Activated CD8-positive, alpha-beta memory T cell treated with anti-CD3 and anti-CD28 coated beads, Interleukin-2, amount 50 U/mL, for 48 hours (primary cell): ENCODE measurements around the gene GNA15.
"Not testable (repeated sequence)": the region's sequence is repeated elsewhere in the genome, so short reads cannot be mapped to it uniquely, and the experiment has no call there.

ENCODE experiments used
- DNase-seq: peaks from one replicate; pipeline ENCODE4 v3.0.0-alpha.2; 2020

Gene GNA15

DNA sequence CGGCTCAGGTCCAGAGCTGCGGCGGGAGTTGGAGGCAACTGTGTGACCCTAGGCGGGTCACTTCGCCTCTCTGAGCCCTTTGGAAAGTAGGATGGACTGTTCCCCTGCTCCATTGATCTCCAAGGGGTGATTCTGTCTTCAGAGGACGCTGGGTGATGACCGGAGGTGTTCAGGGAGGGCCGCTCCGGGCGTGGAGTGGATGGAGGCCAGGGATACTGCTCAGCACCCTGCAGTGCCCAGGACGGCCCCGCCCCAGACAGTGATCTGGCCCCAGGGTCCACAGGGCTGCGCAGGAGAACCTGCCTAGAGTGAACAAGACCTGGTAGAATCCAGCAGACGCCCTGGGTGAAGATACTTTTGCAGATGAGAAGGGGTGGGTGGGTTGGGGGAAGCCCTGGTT is 56.9 kb downstream of the GNA15 start:
- DNase-seq, result no peak

DNA sequence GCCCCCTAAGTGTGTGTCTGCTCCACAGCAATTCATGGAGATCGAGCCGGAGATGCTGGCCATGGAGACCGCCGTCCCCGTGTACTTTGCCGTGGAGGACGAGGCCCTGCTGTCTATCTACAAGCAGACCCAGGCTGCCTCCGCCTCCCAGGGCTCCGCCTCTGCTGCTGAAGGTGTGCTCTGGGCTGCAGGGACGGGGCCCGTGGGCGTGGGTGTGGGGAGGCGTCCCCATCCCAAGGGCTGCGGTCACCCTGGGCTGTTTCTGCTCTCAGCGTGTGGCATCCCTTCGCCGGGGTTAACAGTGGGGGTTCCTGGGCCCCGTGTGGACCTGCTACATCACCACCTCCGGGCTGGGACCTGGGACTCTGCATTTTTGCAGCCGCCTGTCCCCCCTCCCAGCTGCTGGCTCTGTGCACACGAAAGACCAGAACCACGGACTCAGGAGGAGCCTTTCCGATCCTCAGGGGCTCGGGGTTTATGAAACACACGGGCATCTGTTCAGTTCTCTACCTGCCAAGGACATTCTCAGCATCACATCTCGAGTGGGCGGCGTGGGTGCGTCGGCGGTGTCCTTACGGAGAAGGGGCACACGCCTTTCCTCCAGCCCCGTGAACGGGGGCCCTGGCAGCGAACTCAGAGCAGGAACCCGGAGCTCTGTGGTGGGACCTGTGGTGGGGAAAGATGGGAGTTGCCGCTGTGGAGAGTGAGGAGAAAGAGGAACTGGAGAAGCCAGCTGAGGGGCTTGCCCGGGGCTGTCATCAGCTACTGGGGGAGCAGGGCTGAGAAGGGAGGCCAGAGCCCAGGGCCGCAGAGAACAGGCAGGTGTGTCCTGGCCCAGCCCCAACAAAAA is 57.6 kb downstream of the GNA15 start:
- DNase-seq, result no peak

DNA sequence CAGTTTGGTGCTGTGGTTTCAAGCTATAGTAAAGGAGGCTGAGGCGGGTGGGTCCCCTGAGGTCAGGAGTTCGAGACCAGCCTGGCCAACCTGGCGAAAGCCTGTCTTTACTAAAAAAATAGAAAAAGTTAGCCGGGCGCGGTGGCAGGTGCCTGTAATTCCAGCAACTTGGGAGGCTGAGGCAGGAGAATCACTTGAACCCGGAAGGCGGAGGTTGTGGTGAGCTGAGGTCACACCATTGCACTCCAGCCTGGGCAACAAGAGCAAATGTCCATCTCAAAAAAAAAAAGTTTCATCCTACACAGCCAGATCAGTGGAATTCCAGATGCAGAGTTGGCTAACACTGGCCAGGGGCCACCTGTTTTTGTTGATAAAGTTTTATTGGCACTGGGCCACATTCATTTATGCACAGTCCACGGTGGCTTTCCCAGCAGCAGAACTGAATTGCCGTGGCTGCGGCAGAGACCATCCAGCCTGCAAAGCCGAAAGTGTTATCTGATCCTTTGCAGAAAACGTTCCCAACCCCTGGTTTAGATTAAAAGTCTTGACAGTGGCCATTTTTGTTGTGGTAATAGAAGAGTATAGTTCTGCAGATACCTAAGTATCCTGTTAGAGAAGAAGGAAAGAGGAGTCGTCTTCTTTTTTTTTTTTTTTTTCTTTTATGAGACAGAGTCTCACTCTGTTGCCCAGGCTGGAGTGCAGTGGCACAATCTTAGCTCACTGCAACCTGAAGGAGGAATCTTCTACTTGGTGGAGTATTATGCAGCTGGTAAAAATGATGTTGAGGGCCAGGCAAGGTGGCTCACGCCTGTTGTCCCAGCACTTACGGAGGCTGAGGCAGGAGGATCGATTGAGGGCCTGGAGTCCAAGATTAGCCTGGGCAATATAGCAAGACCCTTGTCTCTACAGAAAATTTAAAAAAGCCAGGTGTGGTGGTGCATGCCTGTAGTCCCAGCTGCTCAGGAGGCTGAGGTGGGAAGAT is 58.6 kb downstream of the GNA15 start:
- no peak for DNase-seq

DNA sequence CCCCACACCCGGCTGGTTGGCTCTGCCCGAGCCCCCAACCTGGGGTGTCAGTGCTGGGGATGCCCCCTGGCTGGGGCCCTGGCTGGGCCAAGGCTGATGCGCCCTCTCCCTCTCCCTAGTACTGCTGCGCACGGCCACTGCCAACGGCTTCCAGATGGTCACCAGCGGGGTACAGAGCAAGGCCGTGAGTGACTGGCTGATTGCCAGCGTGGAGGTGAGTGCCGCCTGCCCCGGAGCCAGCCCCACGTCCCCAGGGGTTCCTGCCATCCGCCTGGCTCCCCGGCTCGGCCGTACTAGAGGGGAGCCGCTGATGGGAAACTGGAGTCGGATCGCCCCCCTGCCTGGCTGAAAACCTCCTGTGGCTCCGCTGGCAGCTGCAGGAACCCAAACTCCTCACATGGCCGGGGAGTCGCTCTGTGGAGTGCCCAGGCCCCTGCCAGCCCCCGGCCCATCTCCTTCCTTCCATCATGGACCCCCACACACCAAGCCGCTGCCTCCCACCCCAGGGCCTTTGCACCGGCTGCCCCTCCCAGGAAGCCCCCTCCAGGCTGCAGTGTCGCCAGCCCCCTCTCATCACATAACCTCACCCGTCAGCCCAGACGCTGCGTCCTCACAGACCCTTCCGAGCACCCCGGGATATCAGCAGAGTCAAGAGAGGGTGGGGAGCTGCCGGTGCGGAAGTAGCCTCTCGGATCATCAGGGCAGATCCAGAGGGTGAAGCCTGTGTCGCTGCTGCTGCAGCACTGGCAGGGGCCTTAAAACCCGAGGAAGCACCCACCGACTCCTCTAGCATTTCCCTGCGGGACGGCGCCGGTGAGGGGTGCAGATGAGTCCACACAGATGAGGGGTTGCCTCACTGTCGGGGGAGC is 60.5 kb downstream of the GNA15 start:
- no peak for DNase-seq

DNA sequence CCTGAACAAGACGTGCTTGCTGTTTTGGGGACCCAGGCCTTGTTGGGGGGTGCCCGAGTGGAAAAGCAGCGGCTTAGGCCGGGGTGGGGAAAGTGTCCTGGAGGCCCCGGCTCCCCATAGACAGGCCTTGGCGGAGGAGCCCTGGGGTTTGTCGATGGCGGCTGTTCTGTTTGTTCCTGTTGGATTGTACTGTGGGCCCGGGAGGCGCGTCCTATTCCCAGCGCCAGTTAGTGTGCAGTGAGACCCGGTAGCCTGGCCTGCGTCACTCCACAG is 61.0 kb downstream of the GNA15 start:
- DNase-seq, result no peak

DNA sequence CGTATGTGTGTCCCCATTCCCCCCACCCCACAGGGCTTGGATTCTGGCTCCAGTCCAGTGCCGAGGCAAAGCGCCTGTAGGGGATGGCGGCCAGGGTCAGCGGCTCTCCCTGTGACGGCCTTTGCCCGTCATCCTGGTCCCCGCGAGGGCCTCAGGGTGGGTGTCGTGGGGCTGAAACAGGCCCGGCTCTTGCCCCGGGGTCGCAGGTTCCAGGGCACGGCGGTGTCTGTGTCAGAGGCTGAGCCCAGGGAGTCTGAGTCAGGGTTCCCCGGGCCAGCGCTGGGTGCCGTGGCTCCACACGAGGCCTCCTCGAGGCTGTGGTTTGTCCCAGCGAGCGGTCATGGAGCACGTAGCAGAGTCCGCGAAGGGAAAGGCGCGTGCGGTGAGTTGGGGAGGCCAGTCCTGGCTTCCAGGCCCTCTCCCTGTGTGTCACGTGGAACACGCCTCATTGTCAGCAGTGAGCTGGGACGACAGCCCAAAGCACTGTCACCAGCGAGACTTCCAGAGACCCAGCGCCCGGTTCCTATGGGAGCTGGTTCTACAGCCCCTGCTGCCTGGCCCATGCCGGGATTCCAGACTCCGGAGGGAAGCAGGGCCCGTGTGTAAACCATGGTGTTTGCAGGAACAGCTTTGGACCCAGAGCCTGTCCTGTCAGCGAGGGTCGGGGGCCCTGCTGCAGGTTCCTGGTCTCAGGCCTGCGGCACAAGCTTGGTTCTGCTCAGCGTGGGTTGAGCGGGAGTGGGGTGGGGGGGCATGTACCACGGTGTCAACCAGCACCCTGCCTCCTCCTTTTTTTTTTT is 63.3 kb downstream of the GNA15 start:
- DNase-seq, result no peak

DNA sequence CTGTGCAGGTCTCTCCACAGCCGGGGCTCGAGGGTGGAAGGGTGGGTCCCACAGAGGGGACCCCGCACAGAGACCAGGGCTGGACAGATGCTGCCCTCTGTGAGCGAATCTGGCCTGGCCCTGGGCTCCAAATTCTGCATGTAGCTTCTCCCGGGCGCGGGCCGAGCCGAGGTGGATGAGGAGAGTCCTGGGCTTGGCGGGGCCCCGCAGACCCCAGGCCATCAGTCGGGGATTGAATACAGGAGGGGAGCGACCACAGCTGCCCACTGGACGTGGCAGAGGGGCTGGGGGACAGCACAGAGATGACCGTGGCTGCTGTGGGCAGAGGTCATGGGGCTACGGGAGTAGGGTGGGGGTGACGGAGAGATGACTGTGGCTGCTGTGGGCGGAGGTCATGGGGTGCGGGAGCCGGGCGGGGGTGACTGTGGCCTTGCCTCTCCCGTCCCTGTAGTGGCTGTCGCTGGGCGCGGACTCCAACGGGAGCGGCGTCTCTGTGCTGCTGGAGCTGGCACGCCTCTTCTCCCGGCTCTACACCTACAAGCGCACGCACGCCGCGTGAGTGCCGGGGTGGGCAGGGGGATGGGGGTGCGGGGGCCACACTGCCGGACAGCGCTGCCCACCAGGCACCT is 65.4 kb downstream of the GNA15 start:
- DNase-seq, result no peak

DNA sequence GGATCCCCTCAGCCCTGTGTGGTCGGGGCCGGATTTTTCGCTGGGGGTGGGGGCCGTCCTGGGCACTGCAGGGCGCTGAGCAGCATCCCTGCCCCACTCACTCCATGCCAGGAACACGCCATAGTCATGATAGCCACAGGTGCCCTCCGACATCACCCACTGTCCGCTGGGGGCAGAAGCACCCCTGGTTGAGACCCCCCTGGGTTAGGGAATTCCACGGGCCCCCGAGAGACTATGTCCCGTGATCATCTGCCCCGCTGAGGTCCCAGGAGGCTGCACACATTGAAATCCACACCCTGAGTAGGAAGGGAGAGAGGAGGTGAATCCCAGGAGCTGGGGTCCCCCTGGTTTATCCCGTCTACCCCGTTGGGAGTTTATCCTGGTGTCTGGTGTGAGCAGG is 66.1 kb downstream of the GNA15 start:
- DNase-seq, result no peak

DNA sequence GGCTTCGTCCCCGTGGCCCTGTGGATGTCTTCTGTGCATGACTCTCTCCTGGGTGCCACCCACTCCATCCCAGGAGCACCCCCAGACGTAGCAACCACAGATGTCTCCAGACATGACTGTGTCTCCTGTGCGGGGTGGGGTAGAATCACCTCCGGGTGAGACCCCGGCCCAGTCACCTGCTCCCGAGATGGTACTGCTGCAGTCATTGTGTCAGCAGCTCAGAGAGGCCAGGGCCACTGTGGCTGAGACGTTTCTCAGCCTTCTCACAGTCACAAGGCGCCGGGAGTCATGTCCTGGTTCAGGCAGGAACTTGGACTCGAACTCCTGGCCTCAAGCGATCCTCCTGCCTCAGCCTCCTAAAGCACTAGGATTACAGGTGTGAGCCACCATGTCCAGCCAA is 66.5 kb downstream of the GNA15 start:
- no peak for DNase-seq

DNA sequence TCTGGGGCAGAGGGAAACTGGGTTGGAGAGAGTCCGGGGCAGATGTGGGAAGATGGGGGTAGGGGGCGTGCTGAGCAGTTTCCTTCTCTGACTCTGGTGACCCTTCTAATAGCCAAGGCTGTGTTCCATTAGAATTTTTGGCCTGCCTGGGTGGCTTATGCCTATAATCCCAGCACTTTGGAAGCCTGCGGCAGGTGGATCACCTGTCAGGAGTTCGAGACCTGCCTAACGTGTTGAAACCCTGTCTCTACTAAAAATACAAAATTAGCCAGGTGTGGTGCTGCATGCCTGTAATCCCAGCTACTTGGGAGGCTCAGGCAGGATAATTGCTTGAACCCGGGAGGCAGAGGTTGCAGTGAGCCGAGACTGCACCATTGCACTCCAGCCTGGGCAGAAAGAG is 67.1 kb downstream of the GNA15 start:
- not testable (repeated sequence) for DNase-seq

DNA sequence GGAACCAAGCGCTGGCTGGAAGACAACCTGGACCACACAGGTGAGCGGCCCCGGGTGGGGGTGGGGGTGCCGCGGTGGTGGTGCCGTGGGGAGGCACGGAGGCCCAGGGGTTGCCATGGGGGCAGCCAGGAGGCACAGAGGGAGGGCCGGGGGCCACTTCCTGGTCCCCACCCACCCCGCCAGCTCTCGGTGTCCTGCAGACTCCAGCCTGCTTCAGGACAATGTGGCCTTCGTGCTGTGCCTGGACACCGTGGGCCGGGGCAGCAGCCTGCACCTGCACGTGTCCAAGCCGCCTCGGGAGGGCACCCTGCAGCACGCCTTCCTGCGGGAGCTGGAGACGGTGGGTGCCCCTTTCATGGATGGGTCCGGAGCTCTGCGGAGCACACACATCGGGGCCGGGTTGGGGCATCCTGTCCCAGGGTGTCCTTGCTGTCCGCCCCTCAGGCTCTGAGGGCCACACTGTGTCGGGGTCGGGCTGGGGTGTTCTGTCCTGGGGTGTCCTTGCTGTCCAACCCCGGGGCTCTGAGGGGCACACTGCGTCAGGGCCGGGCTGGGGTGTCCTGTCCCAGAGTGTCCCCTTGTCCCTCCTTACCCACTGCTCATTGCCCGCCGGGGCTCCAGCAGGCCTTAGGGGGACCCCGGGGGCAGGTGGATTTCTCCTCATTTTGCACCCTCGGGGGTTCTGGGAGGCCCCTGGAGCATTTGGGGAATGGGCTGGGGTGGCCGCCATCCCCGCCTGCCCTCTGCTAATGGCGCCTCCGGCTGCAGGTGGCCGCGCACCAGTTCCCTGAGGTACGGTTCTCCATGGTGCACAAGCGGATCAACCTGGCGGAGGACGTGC is 68.2 kb downstream of the GNA15 start:
- DNase-seq, result no peak

DNA sequence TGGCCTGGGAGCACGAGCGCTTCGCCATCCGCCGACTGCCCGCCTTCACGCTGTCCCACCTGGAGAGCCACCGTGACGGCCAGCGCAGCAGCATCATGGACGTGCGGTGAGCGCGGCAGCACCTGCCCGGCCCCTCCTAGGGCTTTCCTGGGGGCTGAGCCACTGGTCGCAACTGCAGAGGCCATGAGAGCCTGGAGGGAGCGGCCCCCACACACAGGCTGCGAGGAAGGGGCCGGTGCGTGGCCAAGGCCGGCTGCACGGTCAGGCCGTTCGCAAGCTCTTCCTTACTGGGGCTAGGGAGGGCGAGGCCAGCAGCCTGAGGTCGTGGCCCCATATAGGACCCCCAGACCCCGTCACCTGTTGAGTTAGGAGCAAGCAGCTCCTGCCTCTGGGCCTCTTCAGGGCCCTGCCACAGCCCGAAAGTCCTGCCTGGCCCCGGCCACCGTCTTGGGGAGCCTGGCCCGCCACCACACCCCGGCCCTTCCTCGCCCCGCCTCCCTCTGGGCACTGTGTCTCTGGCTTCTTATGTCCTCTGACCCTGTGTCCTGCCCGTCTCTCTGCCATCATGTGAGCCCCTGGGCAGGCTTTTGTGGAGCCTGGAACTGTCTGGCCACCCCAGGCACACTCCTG is 68.9 kb downstream of the GNA15 start:
- DNase-seq, result no peak

DNA sequence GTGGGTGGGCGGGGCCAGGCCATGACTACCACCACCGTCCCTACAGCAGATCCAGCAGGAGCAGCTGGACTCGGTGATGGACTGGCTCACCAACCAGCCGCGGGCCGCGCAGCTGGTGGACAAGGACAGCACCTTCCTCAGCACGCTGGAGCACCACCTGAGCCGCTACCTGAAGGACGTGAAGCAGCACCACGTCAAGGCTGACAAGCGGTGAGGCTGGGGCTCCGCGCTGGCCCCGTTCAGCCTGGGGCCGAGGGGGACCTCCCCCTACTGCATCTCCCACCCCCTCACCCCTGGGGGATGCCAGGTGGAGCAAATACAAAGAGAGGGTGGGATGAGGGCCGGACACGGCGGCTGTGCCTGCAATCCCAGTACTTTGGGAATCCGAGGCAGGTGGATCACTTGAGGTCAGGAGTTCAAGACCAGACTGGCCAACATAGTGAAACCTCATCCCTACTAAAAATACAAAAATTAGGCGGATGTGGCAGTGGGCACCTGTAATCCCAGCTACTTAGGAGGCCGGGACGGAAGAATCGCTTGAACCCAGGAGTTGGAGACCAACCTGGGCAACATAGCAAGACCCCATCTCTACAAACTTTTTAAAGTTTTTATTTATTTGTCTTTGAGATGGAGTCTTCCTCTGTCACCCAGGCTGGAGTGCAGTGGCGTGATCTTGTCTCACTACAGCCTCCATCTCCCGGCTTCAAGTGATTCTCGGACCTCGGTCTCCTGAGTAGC is 70.6 kb downstream of the GNA15 start:
- DNase-seq, result no peak

DNA sequence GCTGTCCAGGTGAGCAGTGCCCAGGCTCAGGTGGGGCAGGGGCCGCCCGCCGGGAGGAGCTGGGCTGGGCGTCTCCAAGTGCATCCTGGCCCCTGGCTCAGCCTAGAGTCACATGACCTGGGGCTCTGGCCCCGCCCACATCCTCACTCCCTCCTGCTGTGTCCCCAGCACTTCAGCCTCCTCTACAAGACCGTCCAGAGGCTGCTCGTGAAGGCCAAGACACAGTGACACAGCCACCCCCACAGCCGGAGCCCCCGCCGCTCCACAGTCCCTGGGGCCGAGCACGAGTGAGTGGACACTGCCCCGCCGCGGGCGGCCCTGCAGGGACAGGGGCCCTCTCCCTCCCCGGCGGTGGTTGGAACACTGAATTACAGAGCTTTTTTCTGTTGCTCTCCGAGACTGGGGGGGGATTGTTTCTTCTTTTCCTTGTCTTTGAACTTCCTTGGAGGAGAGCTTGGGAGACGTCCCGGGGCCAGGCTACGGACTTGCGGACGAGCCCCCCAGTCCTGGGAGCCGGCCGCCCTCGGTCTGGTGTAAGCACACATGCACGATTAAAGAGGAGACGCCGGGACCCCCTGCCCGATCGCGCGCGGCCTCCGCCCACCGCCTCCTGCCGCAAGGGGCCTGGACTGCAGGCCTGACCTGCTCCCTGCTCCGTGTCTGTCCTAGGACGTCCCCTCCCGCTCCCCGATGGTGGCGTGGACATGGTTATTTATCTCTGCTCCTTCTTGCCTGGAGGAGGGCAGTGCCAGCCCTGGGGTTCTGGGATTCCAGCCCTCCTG is 71.8 kb downstream of the GNA15 start:
- no peak for DNase-seq

DNA sequence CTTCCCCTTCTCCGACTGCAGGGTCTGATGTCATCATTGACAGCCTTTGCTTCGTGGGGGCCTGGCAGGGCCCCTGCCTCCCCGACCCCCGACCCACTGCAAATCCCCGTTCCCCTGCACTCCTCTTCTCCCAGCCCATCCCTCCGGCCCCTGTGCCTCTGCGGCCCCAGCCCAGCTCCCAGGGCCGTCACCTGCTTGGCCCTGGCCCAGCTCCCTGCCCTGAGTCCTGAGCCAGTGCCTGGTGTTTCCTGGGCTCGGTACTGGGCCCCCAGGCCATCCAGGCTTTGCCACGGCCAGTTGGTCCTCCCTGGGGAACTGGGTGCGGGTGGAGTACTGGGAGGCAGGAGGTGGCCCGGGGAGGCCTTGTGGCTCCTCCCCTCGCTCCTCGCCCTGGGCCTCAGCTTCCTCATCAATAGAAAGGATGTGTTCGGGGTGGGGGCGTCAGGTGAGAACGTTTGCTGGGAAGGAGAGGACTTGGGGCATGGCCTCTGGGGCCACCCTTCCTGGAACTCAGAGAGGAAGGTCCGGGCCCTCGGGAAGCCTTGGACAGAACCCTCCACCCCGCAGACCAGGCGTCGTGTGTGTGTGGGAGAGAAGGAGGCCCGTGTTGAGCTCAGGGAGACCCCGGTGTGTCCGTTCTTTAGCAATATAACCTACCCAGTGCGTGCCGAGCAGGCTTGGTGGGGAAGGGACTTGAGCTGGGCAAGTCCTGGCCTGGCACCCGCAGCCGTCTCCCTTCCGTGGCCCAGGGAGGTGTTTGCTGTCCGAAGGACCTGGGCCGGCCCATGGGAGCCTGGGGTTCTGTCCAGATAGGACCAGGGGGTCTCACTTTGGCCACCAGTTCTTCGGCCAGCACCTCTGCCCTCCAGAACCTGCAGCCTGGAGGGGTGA is 72.7 kb downstream of the GNA15 start:
- DNase-seq, result no peak

DNA sequence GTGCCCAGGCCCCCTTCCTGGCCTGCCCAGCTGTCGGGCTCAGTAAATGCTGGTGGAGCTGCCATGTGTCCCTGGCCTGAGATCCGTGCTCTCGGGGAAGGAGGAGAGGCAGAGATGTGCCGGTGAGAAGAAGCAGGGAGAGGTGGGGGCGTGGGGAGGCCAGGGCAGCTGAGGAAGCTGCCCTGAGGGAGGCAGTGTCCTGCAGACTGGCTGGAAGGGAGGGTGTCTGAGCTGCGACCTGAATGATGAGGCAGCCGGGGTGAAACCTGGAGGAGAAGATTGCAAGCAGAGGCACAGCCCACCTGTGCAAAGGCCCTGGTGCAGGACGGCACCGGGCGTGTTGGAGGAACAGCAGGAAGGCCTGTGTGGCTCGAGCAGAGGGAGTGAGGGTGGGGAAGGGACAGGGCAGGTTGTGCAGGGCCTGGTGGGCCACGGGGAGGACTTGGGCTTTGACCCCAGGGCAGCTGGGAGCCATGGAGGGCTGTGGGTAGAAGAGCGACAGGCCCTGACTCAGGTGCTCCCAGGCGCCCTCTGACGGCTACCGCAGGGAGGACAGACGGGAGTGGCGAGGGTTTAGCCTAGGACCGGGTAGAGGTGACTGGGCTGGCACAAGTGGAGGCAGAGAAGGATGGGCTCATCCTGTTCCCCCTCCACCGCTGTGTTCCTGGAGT is 74.6 kb downstream of the GNA15 start:
- DNase-seq, result peak; percentile 88

DNA sequence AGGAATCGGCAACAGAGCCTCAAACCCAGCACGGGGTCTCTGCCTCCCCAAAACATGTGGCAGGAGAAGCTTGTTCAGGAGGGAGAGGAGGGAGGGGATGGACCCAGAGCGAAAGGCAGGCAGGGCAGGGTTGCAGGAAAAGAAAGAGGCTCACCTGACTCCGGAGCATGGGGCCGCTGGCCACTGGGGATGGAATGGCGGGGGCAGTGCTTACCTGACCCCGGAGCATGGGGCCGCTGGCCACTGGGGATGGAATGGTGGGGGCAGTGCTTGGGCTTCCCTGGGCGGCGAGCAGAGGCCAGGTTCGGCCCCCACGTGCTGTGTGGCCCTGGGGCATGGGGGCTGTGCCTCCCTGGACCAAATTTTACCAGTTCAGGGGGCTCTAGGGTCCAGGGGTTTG is 75.4 kb downstream of the GNA15 start:
- DNase-seq, result no peak
